CD14-positive monocyte (primary cell): ENCODE data around the gene C4BPB. TPM values are rescaled to one million over a fixed set of nuclear protein-coding genes. Genes with fewer than 3 reads are reported as not detected.
A peak's percentile ranks its signal among the peaks of the same experiment; 100 is the strongest.

ENCODE experiments used
- DNase-seq, 3 donors: peaks; one replicate each; pipeline ENCODE4 v3.0.0-alpha.2; 2011 to 2022
- H2AFZ ChIP-seq: 2 replicates; pipeline ENCODE4 v1.6.0; 2012; ENCODE audit warnings: mild to moderate bottlenecking, low read depth, low read length, inconsistent platforms; ENCODE audit not compliant: insufficient read depth, poor library complexity, severe bottlenecking
- H3K27ac ChIP-seq, 2 donors: 1 replicate in 1 of 2; 2 replicates in 1 of 2; pipeline ENCODE4 v1.5.1; 2012 to 2013; ENCODE audit warnings: low read length in 2 of 2, control low read depth in 1 of 2, inconsistent platforms in 1 of 2, low read depth in 1 of 2, mild to moderate bottlenecking in 1 of 2
- H3K27me3 ChIP-seq, 2 donors: one replicate each; pipeline versions ENCODE4 v1.6.0 to v1.6.1; 2011 to 2013; ENCODE audit warnings: low read length in 2 of 2; ENCODE audit not compliant: control insufficient read depth in 2 of 2, insufficient read depth in 2 of 2
- H3K36me3 ChIP-seq, 2 donors: replicated peaks in 1 of 2; 1 replicate in 1 of 2; 2 replicates in 1 of 2; pipeline versions ENCODE4 v1.5.1 to v1.6.1; 2012 to 2013; ENCODE audit warnings: low read length in 2 of 2, control low read depth in 1 of 2, inconsistent platforms in 1 of 2, mild to moderate bottlenecking in 1 of 2; ENCODE audit not compliant: insufficient read depth in 2 of 2, control insufficient read depth in 1 of 2
- H3K4me1 ChIP-seq, 2 donors: 1 replicate in 1 of 2; 2 replicates in 1 of 2; pipeline versions ENCODE4 v1.5.1 to v1.6.1; 2012 to 2013; ENCODE audit warnings: low read length in 2 of 2, control low read depth in 1 of 2, inconsistent platforms in 1 of 2, mild to moderate bottlenecking in 1 of 2, moderate library complexity in 1 of 2; ENCODE audit not compliant: insufficient read depth in 2 of 2, control insufficient read depth in 1 of 2
- H3K4me2 ChIP-seq: replicated peaks from 2 replicates; pipeline ENCODE3; 2012; ENCODE audit warnings: low read length, moderate library complexity, mild to moderate bottlenecking; ENCODE audit not compliant: poor library complexity, severe bottlenecking; ENCODE audit errors: extremely low read depth
- H3K4me3 ChIP-seq, 3 experiments: fragments of 200-600 bp in 1 of 3; sonication (generic) in 1 of 3; replicated peaks in 1 of 3; 1 replicate in 2 of 3; 2 replicates in 1 of 3; pipeline ENCODE4 v1.5.1; 2011 to 2013; ENCODE audit warnings: low read length in 3 of 3, mild to moderate bottlenecking in 3 of 3, control low read depth in 2 of 3, low read depth in 2 of 3, inconsistent platforms in 1 of 3, moderate library complexity in 1 of 3
- H3K79me2 ChIP-seq: 2 replicates; pipeline ENCODE4 v1.6.0; 2012; ENCODE audit warnings: mild to moderate bottlenecking, control low read depth, inconsistent platforms, low read length, moderate library complexity; ENCODE audit not compliant: insufficient read depth
- H3K9ac ChIP-seq: 2 replicates; pipeline ENCODE4 v1.6.0; 2017; ENCODE audit warnings: low read length, mild to moderate bottlenecking; ENCODE audit not compliant: insufficient read depth, poor library complexity, severe bottlenecking
- H3K9me3 ChIP-seq, 2 donors: replicated peaks in 1 of 2; 1 replicate in 1 of 2; 2 replicates in 1 of 2; pipeline versions ENCODE4 v1.5.1 to v1.6.1; 2012 to 2013; ENCODE audit warnings: low read length in 2 of 2, control low read depth in 1 of 2; ENCODE audit not compliant: control insufficient read depth in 1 of 2, insufficient read depth in 1 of 2
- H4K20me1 ChIP-seq: 2 replicates; pipeline ENCODE4 v1.6.0; 2012; ENCODE audit warnings: mild to moderate bottlenecking, low read length, control low read depth, moderate library complexity; ENCODE audit not compliant: insufficient read depth
- H3K27ac Mint-ChIP-seq, 7 donors: one replicate each; pipeline ENCODE4 v1.8.0; 2020; ENCODE audit warnings: mild to moderate bottlenecking in 7 of 7, mixed read lengths in 7 of 7, moderate library complexity in 6 of 7, inconsistent platforms in 2 of 7
- H3K27me3 Mint-ChIP-seq, 3 donors: one replicate each; pipeline ENCODE4 v1.8.0; 2021 to 2022; ENCODE audit warnings: low read depth in 3 of 3, mild to moderate bottlenecking in 3 of 3, mixed read lengths in 3 of 3, moderate library complexity in 3 of 3, inconsistent platforms in 1 of 3
- H3K36me3 Mint-ChIP-seq, 2 donors: one replicate each; pipeline ENCODE4 v1.8.0; 2020; ENCODE audit warnings: mixed read lengths in 2 of 2, inconsistent platforms in 1 of 2, mild to moderate bottlenecking in 1 of 2
- H3K4me1 Mint-ChIP-seq: one replicate; pipeline ENCODE4 v1.8.0; 2020; ENCODE audit warnings: mild to moderate bottlenecking, mixed read lengths
- H3K4me3 Mint-ChIP-seq, 2 donors: one replicate each; pipeline ENCODE4 v1.8.0; 2020; ENCODE audit warnings: mild to moderate bottlenecking in 2 of 2, mixed read lengths in 2 of 2, moderate library complexity in 1 of 2
- H3K9me3 Mint-ChIP-seq, 7 donors: one replicate each; pipeline ENCODE4 v1.8.0; 2020 to 2022; ENCODE audit warnings: mixed read lengths in 7 of 7, mild to moderate bottlenecking in 6 of 7, moderate library complexity in 6 of 7, inconsistent platforms in 2 of 7
- CTCF ChIP-seq: fragments of 200-600 bp; IDR thresholded peaks from one replicate; pipeline ENCODE4 v1.8.0; 2022; ENCODE audit warnings: antibody characterized with exemption, mild to moderate bottlenecking
- WGBS: methylation state at CpG from one replicate; pipeline ENCODE4 v1.1.5; 2013; ENCODE audit warnings: missing lambda C conversion rate; ENCODE audit not compliant: insufficient coverage; 5-methylcytosine and 5-hydroxymethylcytosine counted together
- intact Hi-C, 2 donors: fragments of 100-400 bp; cut with micrococcal nuclease; formaldehyde crosslinking; loops; one replicate each; pipeline versions ENCODE4 v1.15.0 to v1.15.1; 2023
- polyA plus RNA-seq, 3 donors: library from polyadenylated mRNA; depleted of rRNA in 1 of 3; unstranded in 2 of 3; stranded (reverse) in 1 of 3; fragments of 300-500 nt in 2 of 3; fragments of >200 nt in 1 of 3; fragmentation: Illumina TruSeq in 2 of 3; gene quantifications; 1 replicate in 2 of 3; 2 replicates in 1 of 3; pipeline ENCODE4 v1.2.3, GENCODE V29; 2012 to 2021

The C4BPB gene
- polyA plus RNA-seq, 3 donors = not detected

- H3K27me3 Mint-ChIP-seq = peaks cover 0 to 6% (median 0%) of the 10 kb centered on the region in 3 donors
- Histone ChIP-seq H3K9ac (peak overlapping the region; percentile 95), H2AFZ (peak overlapping the region; percentile 97), H3K4me3 (peak overlapping the region; percentile 86 to 98 (median 96)), H3K27ac (peak overlapping the region; percentile 50 to 88), H3K9me3 (no peaks in the 10 kb centered on the region), H3K79me2 (peaks cover 53% of the 10 kb centered on the region), H3K4me2 (peak overlapping the region; percentile 84), H3K36me3 (peaks cover 15 to 41% of the 10 kb centered on the region in 2 donors), H3K4me1 (peaks cover 35 to 62% of the 10 kb centered on the region in 2 donors), H3K27me3 (no peaks in the 10 kb centered on the region), H4K20me1 (peaks cover 34% of the 10 kb centered on the region)
- H3K4me3 Mint-ChIP-seq = peak overlapping the region; percentile 93 to 97
- TF ChIP-seq CTCF = no peak
- H3K4me1 Mint-ChIP-seq = peaks cover 68% of the 10 kb centered on the region
- WGBS = under 1% methylated on average over 39 of the region's 47 CpGs
- peak; percentile 89 for DNase-seq
- peaks cover 25 to 30% of the 10 kb centered on the region in 2 donors for H3K36me3 Mint-ChIP-seq
- H3K27ac Mint-ChIP-seq = peak overlapping the region; percentile 66 to 95 (median 89)
- intact Hi-C loops = loop anchor here in 1 of 2 donors (10.0 kb wide), 1 partner anchor 284 kb away; no protein-coding TSS in a partner anchor
- peaks cover 0 to 7% (median 0%) of the 10 kb centered on the region in 7 donors for H3K9me3 Mint-ChIP-seq
Measured at GRCh38 chr1:207050480-207051190, 38.0 kb upstream of the C4BPB start.

- DNase-seq = peak in 1 of 3 donors; percentile 36
- Histone ChIP-seq H3K9me3 (no peaks in the 10 kb centered on the region), H3K79me2 (peaks cover 46% of the 10 kb centered on the region), H3K27me3 (no peaks in the 10 kb centered on the region), H3K36me3 (peaks cover 15 to 35% of the 10 kb centered on the region in 2 donors), H4K20me1 (peaks cover 27% of the 10 kb centered on the region), H3K27ac (peak within 1 kb of the TSS; percentile 50 to 88), H3K4me2 (peak within 1 kb of the TSS; percentile 84), H2AFZ (peak within 1 kb of the TSS; percentile 97), H3K4me1 (peaks cover 35 to 62% of the 10 kb centered on the region in 2 donors), H3K4me3 (peak within 1 kb of the TSS; percentile 86 to 98 (median 96)), H3K9ac (peak within 1 kb of the TSS; percentile 95)
- Mint-ChIP-seq H3K9me3 (peaks cover 0 to 7% (median 0%) of the 10 kb centered on the region in 7 donors), H3K4me3 (peak within 1 kb of the TSS; percentile 93 to 97), H3K27me3 (peaks cover 0 to 6% (median 0%) of the 10 kb centered on the region in 3 donors), H3K27ac (peak within 1 kb of the TSS; percentile 69 to 95 (median 89)), H3K36me3 (peaks cover 23 to 25% of the 10 kb centered on the region in 2 donors), H3K4me1 (peaks cover 62% of the 10 kb centered on the region)
- TF ChIP-seq CTCF = no peak
- intact Hi-C loops = loop anchor here in 1 of 2 donors (10.0 kb wide), 1 partner anchor 283 kb away; no protein-coding TSS in a partner anchor
- WGBS = 89% methylated on average over 6 of the region's 15 CpGs
Measured at GRCh38 chr1:207051191-207051943, 37.3 kb upstream of the C4BPB start, which contains the start of gene YOD1. YOD1 (minus strand) TSS chr1:207051208; CDS start chr1:207051030, 178 bp downstream.
